HEK293 (cell line): ENCODE measurements around the gene KLHL40.

ENCODE experiments used
- CTCF ChIA-PET: fragments of 350-600 bp; formaldehyde crosslinking; extraction: SDS; loops from one replicate; lab custom pipeline; 2021; ENCODE audit warnings: antibody characterized with exemption; lab: Yijun Ruan, JAX
- POLR2A ChIA-PET: fragments of 300-600 bp; formaldehyde crosslinking; extraction: SDS; loops from one replicate; lab custom pipeline; 2020; ENCODE audit warnings: antibody characterized with exemption, inconsistent platforms; lab: Yijun Ruan, JAX
- H3K27ac ChIP-seq: fragments of 200-500 bp; sonication (Bioruptor generic); 2 replicates; pipeline ENCODE4 v1.5.1; 2014; ENCODE audit warnings: low read depth, low read length, control low read depth, inconsistent platforms; ENCODE audit errors: extremely low read depth
- H3K36me3 ChIP-seq, 2 experiments: fragments of 200-500 bp in 1 of 2; sonication (Bioruptor generic) in 1 of 2; 1 replicate in 1 of 2; 2 replicates in 1 of 2; pipeline ENCODE4 v1.5.1; 2014 to 2017; ENCODE audit warnings: inconsistent platforms in 2 of 2, low read length in 2 of 2; ENCODE audit not compliant: control insufficient read depth in 2 of 2, insufficient read depth in 1 of 2
- H3K4me1 ChIP-seq: fragments of 200-500 bp; sonication (Bioruptor generic); 2 replicates; pipeline ENCODE4 v1.5.1; 2014; ENCODE audit warnings: mild to moderate bottlenecking, low read length, inconsistent platforms; ENCODE audit not compliant: control insufficient read depth, insufficient read depth
- H3K4me3 ChIP-seq: 2 replicates; pipeline ENCODE4 v1.5.1; 2011; ENCODE audit warnings: low read depth, mild to moderate bottlenecking, control low read depth, low read length, moderate library complexity
- H3K9me3 ChIP-seq: fragments of 200-500 bp; sonication (Bioruptor generic); 2 replicates; pipeline ENCODE4 v1.5.1; 2014; ENCODE audit warnings: low read depth, low read length, inconsistent platforms; ENCODE audit not compliant: control insufficient read depth, insufficient read depth
- BCL11A ChIP-seq: fragments of 450-650 bp; formaldehyde crosslinking; IDR thresholded peaks from 2 replicates; pipeline ENCODE4 v1.5.1; 2016; ENCODE audit warnings: low read depth, missing biosample characterization, missing genetic modification characterization
- GLIS2 ChIP-seq: fragments of 450-650 bp; formaldehyde crosslinking; IDR thresholded peaks from 2 replicates; pipeline ENCODE4 v1.5.1; 2016; ENCODE audit warnings: missing biosample characterization, missing genetic modification characterization
- KLF7 ChIP-seq: fragments of 450-650 bp; formaldehyde crosslinking; IDR thresholded peaks from 2 replicates; pipeline ENCODE4 v1.5.1; 2016; ENCODE audit warnings: missing biosample characterization, missing genetic modification characterization, borderline replicate concordance
- MZF1 ChIP-seq: fragments of 450-650 bp; formaldehyde crosslinking; IDR thresholded peaks from 2 replicates; pipeline ENCODE4 v1.5.1; 2017; ENCODE audit warnings: missing biosample characterization, missing genetic modification characterization, borderline replicate concordance
- PATZ1 ChIP-seq: fragments of 450-650 bp; formaldehyde crosslinking; IDR thresholded peaks from 2 replicates; pipeline ENCODE4 v1.5.1; 2016; ENCODE audit warnings: missing biosample characterization, missing genetic modification characterization
- RBAK ChIP-seq: fragments of 450-650 bp; formaldehyde crosslinking; IDR thresholded peaks from 2 replicates; pipeline ENCODE4 v1.5.1; 2016; ENCODE audit warnings: missing biosample characterization, missing genetic modification characterization
- ZBTB21 ChIP-seq: fragments of 450-650 bp; formaldehyde crosslinking; IDR thresholded peaks from 2 replicates; pipeline ENCODE4 v1.5.1; 2017; ENCODE audit warnings: missing biosample characterization, missing genetic modification characterization
- ZBTB48 ChIP-seq: fragments of 450-650 bp; formaldehyde crosslinking; IDR thresholded peaks from 2 replicates; pipeline ENCODE4 v1.5.1; 2016; ENCODE audit warnings: missing biosample characterization, missing genetic modification characterization
- ZBTB6 ChIP-seq: fragments of 450-650 bp; formaldehyde crosslinking; IDR thresholded peaks from 2 replicates; pipeline ENCODE4 v1.5.1; 2017; ENCODE audit warnings: missing biosample characterization, missing genetic modification characterization
- ZIC2 ChIP-seq: fragments of 450-650 bp; formaldehyde crosslinking; IDR thresholded peaks from 2 replicates; pipeline ENCODE4 v1.5.1; 2016; ENCODE audit warnings: missing biosample characterization, missing genetic modification characterization
- ZNF140 ChIP-seq: fragments of 450-650 bp; formaldehyde crosslinking; IDR thresholded peaks from 2 replicates; pipeline ENCODE4 v1.5.1; 2016; ENCODE audit warnings: missing biosample characterization, missing genetic modification characterization
- ZNF169 ChIP-seq: fragments of 450-650 bp; formaldehyde crosslinking; IDR thresholded peaks from 2 replicates; pipeline ENCODE4 v1.5.1; 2016; ENCODE audit warnings: missing biosample characterization, missing genetic modification characterization
- ZNF18 ChIP-seq: fragments of 450-650 bp; formaldehyde crosslinking; IDR thresholded peaks from 2 replicates; pipeline ENCODE4 v1.5.1; 2016; ENCODE audit warnings: missing biosample characterization, missing genetic modification characterization
- ZNF2 ChIP-seq: fragments of 450-650 bp; formaldehyde crosslinking; IDR thresholded peaks from 2 replicates; pipeline ENCODE4 v1.5.1; 2016; ENCODE audit warnings: missing biosample characterization, missing genetic modification characterization
- ZNF404 ChIP-seq: fragments of 450-650 bp; formaldehyde crosslinking; IDR thresholded peaks from 2 replicates; pipeline ENCODE4 v1.5.1; 2017; ENCODE audit warnings: missing biosample characterization, missing genetic modification characterization
- ZNF416 ChIP-seq: fragments of 450-650 bp; formaldehyde crosslinking; IDR thresholded peaks from 2 replicates; pipeline ENCODE4 v1.5.1; 2016; ENCODE audit warnings: missing biosample characterization, missing genetic modification characterization
- ZNF530 ChIP-seq: fragments of 450-650 bp; formaldehyde crosslinking; IDR thresholded peaks from 2 replicates; pipeline ENCODE4 v1.5.1; 2016; ENCODE audit warnings: low read depth, missing biosample characterization, missing genetic modification characterization
- ZNF558 ChIP-seq: fragments of 450-650 bp; formaldehyde crosslinking; IDR thresholded peaks from 2 replicates; pipeline ENCODE4 v1.5.1; 2016; ENCODE audit warnings: missing biosample characterization, missing genetic modification characterization
- ZNF707 ChIP-seq: fragments of 450-650 bp; formaldehyde crosslinking; IDR thresholded peaks from 2 replicates; pipeline ENCODE4 v1.5.1; 2016; ENCODE audit warnings: missing biosample characterization, missing genetic modification characterization
- ZNF785 ChIP-seq: fragments of 450-650 bp; formaldehyde crosslinking; IDR thresholded peaks from 2 replicates; pipeline ENCODE4 v1.5.1; 2016; ENCODE audit warnings: missing biosample characterization, missing genetic modification characterization
- ZNF837 ChIP-seq: fragments of 450-650 bp; formaldehyde crosslinking; IDR thresholded peaks from 2 replicates; pipeline ENCODE4 v1.5.1; 2016; ENCODE audit warnings: missing biosample characterization, missing genetic modification characterization
- ZSCAN30 ChIP-seq: fragments of 450-650 bp; IDR thresholded peaks from 2 replicates; pipeline ENCODE4 v1.5.1; 2018; ENCODE audit warnings: missing biosample characterization, mild to moderate bottlenecking, missing genetic modification characterization, moderate library complexity

The KLHL40 gene

GRCh38 chr3:42732196-42732828 lies 47.0 kb downstream of the KLHL40 start:
- ChIA-PET CTCF (no interaction called here), POLR2A (interaction anchor here (0.6 kb wide), 1 partner anchor 48 kb away, joined by 6 read pairs; no protein-coding TSS in a partner anchor)
- H3K36me3 ChIP-seq = no peaks in the 10 kb centered on the region
- no peaks in the 10 kb centered on the region for H3K4me1 ChIP-seq
- no peak for TF ChIP-seq ZNF169
- no peak for TF ChIP-seq ZNF140
- no peak for TF ChIP-seq ZNF837
- TF ChIP-seq KLF7 (tag by site-specific recombination) = no peak
- TF ChIP-seq GLIS2 (tag by site-specific recombination) = no peak
- TF ChIP-seq ZNF416 (tag by site-specific recombination) = no peak
- TF ChIP-seq ZNF707 (tag by site-specific recombination) = no peak
- TF ChIP-seq ZBTB6 (tag by site-specific recombination) = no peak
- TF ChIP-seq MZF1 (tag by site-specific recombination) = no peak
- TF ChIP-seq ZNF2 (tag by site-specific recombination) = no peak
- no peak for TF ChIP-seq PATZ1 (tag by site-specific recombination)
- no peak for TF ChIP-seq ZIC2 (tag by site-specific recombination)
- TF ChIP-seq ZNF18 = no peak
- TF ChIP-seq ZNF785 (tag by site-specific recombination) = no peak
- no peaks in the 10 kb centered on the region for H3K9me3 ChIP-seq
- no peak overlapping the region for H3K27ac ChIP-seq
- H3K4me3 ChIP-seq = no peak overlapping the region

GRCh38 chr3:42732829-42733459 lies 47.6 kb downstream of the KLHL40 start:
- CTCF ChIA-PET = interaction anchor here (1.0 kb wide), 1 partner anchor 13 kb away, joined by 3 read pairs; no protein-coding TSS in a partner anchor
- POLR2A ChIA-PET = interaction anchor here (0.6 kb wide), 1 partner anchor 49 kb away, joined by 6 read pairs; no protein-coding TSS in a partner anchor
- H3K9me3 ChIP-seq = no peaks in the 10 kb centered on the region

More at GRCh38 chr3:42732829-42733459, 47.6 kb downstream of the KLHL40 start:
- no peaks in the 10 kb centered on the region for H3K4me1 ChIP-seq
- no peak for TF ChIP-seq BCL11A
- TF ChIP-seq ZSCAN30 (tag by site-specific recombination) = no peak
- TF ChIP-seq ZBTB48 = no peak
- TF ChIP-seq RBAK (tag by site-specific recombination) = no peak
- no peak for TF ChIP-seq ZNF404
- TF ChIP-seq ZBTB21 (tag by site-specific recombination) = no peak
- no peak for TF ChIP-seq ZNF530 (tag by site-specific recombination)
- no peak for TF ChIP-seq ZNF558 (tag by site-specific recombination)
- H3K27ac ChIP-seq = no peak overlapping the region
- no peaks in the 10 kb centered on the region for H3K36me3 ChIP-seq
- H3K4me3 ChIP-seq = no peak overlapping the region
